CD4-positive, alpha-beta T cell treated with Interleukin-4 for 4 hours (primary cell): ENCODE measurements around the gene TNS1.

Experiments
- DNase-seq: peaks from one replicate; pipeline ENCODE4 v3.0.0-alpha.2; 2020

Gene TNS1

DNA sequence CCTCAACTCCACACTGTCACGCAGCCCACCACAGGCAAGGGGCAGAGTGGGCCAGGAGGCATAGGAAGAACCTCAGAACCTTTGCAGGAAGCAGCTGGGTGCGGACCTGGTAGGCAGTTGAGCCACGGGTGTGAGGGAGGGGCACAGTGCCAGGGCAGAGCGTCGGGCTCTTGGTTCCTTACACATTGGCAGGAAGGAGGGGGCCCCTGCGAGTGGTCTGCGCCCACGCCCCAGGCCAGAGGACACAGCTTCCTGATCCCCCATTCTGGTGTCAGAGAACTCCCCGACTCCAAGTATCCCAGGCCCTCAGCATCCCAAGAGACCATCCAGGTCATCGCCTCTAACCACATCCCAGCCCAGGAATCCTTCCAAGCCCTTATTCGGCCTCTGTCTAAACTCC lies 61.5 kb downstream of the TNS1 start:
- DNase-seq = no peak

DNA sequence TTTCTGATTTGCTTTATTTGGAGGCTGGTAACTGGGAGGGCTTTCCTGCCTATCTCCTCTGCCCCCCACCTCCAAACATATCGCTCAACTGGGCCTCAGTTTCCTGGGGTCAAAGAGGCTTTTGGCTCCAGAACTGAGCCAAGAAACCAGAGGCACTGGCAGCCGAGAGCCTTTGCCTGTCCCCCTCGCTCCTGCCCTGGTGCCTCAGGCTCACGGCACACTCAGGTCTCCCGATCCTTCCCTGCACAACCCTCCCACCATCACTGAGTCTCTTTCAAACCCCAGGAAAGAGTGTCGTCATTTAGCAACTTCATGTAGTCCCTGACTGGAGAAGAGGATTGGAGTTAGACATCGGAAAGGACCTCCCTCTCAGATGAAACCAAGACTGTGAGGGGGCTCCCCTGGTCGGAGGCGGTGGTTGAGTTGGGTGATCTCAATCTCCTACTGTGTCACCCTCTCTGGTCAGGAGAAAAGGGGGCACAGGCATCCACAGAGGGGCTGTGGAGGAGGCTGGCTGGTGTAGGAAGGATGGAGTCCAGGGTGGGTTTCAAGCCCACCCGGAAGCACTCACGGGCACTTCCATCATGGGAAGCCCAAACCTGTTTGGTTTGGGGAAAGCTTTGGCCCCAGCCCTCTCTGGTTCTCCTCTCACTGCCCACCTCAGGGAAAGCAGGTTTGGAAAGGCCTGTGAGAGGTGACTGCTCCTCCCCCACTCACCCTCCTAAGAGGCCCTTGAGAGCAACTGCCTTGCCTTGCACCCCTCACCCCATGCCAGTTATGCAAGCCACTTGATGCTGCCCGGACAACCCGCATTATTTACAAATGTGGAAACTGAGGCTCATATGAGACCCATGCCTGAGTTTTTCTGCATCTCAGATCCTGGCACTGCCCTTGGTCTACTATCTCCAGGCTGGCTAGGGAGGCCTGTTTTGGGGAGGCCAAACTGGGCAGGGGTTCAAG lies 62.3 kb downstream of the TNS1 start:
- DNase-seq = no peak

DNA sequence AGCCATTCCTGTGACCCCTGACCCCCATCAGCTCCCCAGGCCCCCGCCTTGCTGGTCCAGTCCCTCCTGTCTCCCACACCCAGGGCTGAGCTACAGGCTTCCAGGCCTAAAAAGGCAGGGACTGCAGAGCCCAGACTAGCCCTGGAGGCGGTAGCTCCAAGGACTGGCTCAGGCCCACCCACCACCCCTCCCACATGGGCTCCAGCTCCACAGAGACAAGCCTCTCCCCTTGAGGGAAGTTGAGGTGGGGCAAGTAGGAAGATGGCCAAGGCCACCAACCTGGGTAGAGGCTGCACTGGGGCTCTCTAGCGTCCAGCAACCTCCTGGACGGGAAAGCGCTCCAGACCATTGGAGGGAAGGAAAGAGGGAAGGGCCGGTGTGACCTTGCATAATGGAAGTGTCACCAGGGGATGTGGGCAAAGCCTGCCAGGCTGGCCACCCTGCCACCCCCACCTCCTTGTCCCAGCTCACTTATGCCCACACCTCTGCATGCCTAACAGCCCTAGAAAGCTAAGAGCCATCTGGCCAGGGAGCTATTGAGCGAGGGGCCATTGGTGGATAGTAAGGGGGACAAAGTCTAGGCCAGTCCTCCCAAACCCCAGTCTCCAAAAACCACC lies 63.1 kb downstream of the TNS1 start:
- DNase-seq = no peak

DNA sequence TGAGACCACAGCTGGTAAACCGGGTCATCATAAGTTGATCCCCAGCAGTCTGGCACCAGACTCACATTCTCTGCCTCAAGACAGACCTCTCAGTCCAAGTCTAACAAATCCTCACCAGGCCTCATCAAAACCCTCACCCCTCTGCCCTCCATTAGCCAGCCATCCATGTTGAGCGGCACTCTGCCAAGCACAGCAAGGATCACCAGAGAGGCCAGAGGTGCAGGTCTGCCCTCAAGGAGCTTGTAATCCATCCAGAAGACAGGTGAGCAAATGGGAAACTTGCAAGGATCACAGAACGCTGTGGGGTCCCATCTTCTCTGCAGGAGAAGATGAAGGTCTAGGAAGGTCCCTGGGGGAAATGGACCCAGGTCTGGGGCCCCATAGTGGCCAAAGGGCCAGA lies 63.6 kb downstream of the TNS1 start:
- no peak for DNase-seq

DNA sequence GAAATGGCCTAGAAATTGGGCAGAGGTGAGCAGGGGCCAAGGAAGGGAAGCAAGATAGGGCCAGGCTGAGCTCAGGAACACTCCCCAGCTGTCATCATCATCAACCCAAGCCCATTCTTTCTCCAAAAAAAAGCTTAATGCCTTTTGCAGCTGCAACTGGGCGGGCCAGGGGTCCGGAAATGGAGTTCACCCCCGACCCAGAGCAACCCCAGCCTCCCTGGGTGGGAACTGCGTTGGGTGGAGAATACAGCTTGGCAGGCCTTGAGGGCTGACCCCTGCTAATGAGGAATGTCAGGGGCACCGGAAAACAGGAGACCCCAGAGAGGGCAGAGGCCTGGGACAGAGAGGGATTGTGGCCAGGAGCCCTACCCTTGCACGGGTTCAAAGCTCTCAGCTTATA lies 64.8 kb downstream of the TNS1 start:
- DNase-seq = no peak

DNA sequence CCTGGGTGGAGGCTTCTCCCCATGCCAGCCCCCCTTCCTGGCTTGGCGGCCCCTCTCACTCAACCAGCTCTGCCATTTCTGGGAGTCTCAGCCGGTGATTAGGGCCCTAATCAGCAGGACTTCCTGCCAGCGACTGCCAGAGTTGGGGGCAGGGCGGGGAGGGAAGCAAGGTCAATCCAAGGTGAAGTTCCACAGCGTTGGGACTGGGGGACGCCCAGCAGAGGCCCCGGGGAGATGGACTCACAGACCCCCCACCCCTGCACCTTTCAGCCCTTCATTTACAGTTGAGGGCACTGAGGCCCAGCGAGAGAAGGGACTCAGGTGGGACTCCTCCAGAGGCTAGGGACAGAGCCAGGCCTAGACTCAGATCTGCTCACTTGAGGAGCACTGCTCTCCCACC lies 65.3 kb downstream of the TNS1 start:
- DNase-seq = no peak

DNA sequence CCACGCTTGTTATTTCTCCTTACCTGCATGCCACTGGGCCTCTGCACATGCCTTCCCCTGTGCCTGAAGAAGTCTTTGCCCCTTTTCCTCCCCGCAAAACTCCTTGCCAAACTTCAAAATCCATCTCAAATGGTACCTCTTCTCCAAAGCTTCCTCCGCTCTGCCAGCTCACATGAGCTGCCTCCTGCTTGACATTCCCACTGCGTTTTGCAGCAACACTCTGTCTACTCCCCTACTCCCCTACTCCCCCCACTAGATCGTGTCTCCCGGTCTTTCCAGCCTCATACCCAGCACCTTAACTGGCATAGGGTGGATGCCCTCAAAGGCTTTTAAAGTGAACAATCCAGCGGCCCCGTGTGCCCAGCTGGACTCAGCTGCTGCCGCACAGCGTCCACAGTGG lies 65.8 kb downstream of the TNS1 start:
- DNase-seq = no peak

DNA sequence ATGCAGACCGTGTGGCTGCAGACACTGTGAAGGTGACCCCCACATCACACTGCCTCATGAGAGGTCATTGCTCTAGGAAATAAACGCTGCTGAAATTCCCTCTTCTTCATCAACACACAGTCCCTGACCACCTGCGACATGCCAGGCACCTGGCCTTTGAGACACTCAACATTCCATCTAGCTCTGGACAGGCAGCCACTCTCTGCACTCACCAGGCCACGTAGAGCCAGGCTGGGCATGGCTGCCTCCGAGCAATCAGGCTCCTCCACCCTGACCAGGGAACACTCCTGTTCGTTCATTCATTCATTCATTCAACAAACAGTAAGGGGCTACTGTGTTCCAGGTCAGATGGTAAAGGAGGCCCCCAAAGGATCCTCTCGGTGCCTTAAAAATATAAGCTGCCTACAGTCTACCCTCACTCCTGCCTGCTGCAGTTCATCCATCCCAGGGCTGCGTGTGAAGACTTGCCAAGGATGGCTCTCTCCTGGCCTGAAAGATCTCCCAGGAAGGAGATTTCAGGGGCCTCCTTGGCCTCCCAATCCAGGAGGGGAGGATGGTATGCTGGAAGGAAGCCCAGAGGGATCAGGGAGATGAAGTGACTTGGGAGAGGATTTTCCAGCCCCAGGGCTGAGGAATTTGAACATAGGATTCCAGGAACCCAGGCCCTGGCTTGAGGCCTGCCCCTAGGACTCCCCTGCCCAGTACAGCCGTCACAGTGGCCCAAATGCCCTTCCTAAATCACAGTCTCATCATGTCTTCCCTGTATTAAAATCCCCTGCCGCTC lies 66.7 kb downstream of the TNS1 start:
- DNase-seq = no peak

DNA sequence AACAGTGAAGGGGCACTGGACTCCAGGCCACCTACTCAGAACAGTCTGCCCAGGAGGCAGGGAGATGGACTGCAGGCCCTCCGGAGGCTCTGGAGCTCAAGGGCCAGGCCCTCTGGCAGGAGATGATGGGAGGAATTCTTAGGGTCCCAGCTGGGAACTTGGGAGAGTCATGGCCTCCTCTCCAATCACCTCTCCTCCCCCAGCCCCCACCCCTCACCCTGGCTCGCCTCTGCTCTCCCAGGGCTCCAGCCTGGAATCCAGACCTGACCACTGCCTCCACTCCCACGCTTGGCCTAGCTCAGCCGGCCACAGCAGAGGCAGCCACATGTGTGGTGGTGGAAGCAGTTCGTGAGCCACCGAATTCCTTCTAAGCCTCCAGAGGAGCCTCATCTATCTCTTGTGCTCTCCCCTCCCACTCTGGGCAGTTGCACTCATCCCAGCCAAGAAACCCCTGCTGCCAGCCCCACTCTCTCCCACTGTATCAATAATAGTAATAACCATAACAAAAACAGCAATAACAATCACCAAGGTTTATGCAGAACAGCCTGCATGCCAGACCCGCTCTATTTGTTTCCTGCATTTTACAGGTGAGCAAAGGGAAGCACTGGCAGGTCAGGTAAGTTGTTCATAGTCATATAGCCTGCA lies 67.4 kb downstream of the TNS1 start:
- DNase-seq = no peak

DNA sequence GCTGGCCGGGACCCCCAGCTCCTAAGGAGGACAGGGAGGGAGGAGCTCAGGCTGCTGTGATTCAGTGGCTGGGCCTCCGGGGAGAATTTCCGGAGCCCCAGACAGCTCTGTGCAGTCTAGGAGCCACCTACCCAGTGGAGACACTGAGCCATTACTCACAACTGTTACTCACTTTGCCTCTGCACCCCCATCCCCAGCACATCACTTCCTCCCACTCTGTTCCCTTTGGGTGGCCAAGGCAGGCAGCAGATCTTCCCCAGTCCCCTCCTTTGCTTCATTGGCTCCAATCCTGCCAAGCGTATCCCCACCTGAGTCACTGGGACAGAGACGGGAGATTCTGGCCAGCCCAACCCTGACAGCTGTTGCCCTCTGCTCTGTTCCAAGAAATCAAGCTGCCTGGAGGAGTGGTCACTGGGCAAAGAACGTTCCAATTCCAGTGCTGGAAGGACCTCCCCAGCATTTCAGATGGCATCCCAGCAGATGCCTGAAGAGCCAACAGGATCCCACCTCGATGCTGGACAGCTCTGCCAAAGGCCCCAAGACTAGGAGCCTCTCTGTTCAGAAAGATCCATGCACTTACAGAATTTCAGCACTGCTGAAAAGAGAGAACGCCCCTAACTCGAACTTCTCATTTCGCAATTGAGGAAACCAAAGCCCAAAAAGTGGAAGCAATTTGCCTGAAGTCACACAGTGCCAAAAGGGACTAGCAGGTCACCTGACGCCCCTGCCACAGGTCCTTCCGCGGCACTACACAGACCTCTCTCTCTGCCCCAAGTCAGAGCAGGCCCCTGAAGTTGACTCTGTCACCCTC lies 68.3 kb downstream of the TNS1 start:
- DNase-seq = peak; percentile 5

DNA sequence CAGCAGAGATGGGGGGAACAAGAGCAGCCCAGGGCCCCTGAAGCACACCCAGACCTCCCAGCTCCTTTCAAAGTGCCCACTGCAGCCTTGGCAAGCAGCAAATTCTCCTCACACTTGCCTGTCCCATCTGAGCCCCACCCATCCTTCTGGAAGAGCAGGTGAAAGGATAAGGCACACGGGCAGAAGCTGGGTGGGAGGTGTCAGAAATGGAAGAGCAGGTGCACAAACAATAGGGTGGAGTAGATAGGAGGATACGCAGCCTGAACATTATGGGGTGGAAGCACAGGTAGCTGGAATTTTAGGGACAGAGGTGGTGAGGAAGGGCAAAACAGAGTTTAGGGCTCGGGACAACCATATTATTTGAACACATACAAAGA lies 69.2 kb downstream of the TNS1 start:
- DNase-seq = no peak

DNA sequence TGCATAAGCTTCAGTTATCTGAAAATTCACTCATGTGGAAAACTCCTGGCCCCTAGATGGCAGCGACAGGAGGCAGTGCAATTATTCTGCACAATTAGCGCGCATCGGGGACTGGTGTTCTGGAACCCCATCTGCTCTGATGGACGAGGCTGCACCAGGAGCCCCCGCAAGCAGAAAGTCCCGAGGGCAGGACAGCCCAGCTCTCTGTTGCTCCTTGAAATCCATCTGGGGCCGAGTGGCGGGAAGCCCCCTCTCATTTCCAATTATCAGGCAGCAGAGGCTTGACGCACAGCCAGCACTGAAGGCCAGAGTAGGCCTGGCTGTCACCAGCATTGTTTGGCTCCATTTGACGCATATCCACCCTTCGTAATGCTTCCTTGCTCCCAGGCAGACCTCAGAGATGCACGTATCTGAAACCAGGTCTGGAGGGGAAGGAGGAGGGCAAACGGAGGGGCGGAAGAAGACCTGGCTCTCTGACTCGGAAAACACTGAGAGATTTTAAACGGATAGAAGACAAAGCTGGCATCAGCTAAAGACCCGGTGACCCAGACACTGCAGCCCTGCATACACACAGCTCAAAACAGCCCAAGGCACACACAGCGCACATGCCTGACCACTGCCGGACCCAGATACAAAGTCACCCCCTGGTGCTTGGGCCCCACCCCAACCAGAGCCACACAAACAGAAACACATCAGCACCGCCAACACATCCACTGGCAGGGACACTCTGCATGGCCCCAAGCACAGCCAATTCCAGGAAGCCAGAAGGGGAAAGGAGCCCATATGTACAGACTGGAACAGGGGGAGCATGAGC lies 69.8 kb downstream of the TNS1 start:
- no peak for DNase-seq

DNA sequence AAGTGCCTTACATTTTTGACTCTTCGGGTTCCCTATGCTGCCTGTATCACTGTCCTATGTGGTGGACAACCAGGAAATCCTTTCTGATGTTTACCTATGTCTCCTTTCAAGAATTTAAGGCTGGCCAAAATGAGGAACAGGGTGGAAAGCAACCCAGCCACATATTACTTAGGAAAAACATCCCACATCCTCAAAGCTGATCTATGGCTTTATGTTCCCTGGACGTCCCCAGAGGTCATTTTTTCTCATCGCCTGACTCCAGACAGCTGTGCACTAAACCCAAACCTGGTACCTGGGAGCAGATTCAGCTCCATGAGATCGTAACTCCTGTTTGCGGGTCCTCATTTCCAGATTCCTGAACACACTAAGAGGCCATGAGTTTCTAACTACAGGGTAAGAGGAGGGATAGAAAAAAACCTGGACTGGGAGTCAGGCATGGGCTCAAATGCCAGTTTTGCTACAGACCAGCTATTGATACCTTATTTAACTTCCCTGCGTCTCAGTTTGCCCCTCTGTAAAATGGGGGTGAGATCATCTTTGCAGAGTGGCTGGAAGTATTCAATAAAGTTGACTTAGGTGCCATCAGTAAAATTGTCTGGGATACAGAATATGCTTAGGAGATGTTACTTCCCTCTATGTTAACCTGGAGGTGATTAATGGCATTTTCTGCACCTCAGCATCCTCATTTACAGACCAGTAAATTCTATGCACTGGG lies 70.8 kb downstream of the TNS1 start:
- no peak for DNase-seq

DNA sequence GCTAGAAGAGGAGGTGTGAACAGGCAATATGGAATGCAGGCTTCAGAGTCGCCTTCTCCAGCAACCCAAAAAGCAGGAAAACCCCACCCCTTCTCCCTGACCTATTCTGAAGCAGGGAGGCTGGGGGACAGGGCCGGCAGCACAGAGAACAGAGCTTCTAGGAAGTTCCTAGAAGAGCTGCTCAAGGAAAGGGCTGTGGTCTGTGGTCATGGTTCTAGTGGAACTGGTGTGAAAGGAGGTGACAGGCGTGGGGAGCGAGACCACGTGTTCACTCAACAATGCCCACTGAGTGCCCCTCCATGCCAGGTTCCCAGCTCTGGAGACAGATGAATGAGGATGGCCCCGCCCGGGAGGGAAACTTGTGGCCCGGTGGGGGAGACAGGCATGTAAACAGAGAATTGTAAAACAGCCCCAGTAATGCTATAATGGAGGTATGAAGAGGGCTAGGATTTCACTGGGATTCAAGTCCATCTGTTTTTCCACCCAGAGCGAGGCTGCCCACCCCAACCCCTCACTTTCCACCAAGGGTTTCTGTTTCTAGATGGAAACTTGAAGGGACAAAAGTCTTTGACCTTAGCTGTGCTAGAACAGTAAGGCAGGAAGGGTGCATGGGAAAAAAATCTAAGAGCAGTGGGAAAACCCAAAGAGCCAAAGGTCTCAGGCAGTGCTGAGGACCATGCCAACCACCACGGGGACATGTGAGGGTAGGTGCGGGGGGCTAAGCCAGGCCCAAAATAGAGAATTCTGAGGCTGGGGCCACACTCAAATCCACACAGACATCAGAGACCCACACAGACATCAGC lies 71.8 kb downstream of the TNS1 start:
- no peak for DNase-seq

DNA sequence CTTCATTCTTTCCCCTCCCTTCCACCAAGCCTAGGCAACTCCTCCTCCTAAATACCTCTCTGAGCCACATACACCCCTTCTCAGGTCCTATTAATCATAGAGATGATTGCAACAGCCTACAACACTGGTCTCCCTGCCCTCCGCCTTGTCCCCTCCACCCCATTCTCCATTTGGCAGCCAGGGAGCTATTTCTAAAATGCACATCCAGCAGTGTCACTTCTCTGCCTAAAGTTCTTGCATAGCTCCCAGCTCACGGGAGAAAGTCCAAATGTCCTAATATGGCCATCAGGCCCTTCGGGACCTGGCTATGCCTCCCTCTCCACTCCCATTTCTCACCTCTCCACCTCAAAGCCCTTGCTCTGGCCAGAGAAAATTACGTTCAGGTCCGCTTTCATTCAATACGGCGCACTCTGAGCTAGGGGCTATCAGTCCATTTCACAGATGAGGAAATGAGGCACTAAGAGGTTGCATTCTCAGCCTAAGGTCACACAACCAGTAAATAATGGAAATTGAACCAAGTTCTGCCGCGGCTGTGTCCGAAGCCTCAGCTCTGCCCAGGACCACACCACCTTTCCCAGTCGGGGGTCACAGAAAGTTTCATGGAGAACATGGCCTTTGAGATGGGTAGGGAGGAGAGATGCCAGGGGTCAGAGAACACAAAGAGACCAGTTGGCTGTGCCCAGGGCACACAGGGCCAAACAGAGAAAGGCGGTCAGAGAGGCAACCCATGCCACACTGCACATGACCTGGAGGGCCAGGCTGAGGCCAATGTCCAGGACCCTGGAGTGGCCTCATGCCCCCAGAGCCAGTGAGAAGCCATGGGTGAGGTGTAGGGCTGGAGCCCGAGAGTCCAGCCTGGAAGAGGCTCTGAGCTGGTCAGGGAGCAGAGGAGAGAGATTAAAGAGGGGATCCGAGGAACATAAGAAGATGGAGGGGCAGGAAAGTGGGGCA lies 72.8 kb downstream of the TNS1 start:
- DNase-seq = no peak

DNA sequence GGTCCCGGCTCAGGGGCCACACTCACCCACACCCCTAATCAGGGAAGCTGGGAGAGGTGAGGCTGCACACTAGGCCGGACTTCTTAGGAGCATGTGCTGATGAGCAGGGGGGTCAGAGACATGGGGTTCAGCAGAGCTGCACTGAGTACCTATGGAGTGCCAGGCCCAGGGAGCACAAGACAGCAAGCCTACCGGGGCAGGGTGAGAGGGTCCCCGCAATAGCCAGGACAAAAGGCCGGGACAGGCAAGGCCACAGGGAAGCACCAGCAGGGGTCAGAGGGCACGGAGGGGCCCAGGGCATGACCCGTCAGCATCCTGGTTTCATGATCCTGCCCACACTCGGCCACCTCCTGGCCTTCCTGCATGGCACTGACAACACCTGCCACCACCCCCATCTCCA lies 73.5 kb downstream of the TNS1 start:
- DNase-seq = no peak

DNA sequence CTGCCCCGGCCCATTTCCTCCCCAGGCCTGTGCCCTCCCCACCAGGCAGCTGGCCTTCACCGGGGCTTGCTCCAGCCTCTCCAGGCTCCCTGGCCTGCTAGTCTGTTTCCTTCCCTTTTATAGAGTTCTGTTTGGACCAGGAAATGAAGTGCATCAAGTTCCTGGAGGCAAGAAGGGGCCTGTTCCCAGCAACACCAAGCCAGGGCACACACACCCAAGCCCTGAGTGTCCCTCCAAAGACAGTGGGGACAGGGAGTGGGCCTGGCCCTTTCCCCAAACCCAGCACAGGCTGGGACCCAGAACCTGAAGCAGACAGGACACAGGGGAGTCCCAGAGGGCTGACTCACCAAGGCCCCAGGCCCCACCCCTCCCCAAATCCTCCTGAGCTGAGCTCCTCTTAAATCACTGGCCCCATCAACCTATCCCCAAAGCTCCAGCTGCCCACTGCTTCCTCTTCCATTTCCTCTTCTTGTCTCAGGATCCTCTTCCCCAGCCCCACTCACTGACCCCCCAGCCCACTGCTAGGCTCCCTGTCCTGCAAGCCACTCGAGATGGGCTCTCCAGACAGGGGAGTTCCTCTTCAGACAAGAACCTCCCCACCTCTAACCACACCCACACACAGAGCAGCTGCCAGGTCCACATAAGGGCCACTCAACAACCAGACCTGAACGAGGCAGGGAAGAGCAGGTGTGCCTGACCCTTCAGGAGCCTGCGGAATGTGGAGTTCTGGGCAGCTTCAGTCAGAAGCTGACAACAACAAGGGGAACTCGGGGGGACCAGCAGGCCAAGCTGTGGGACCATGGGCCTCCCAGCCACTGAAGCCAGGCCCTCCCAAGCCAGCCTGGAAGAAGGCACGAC lies 74.2 kb downstream of the TNS1 start:
- DNase-seq = no peak
